ENCODE results near the gene SLAIN1. TPM values are rescaled to one million over a fixed set of nuclear protein-coding genes. Genes with fewer than 3 reads are reported as not detected.

Gene SLAIN1
- total RNA-seq, 1 donor from 2014 or later = 6.0 TPM

- DNase-seq = no peak
- ATAC-seq (ENCODE audit: poor library complexity) = no peak
- intact Hi-C loops (cut with DNase I) = no loop called here
Observed at GRCh38 chr13:77740931-77741596, 43.6 kb downstream of the SLAIN1 start.

DNA sequence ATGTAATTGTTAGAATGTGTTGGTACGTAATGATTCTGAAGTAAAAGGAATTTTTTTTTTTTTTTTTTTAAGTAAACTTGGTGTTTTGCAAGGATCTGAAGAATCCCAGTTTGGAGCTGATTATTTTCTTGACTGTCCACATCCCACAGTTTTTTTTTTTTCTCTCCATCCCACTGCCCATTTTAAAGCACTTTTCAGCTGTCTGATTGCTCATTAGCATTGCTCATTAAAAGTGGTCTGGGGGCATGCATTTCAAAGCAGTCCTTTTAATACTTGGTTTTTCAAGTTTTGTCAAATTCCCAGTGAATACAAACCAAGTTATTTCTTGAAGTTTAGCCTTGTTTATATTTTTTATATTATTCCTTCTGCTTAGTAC lies 44.1 kb downstream of the SLAIN1 start:
- intact Hi-C loops (cut with DNase I) = no loop called here
- DNase-seq = no peak
- ATAC-seq (ENCODE audit: poor library complexity) = no peak

DNA sequence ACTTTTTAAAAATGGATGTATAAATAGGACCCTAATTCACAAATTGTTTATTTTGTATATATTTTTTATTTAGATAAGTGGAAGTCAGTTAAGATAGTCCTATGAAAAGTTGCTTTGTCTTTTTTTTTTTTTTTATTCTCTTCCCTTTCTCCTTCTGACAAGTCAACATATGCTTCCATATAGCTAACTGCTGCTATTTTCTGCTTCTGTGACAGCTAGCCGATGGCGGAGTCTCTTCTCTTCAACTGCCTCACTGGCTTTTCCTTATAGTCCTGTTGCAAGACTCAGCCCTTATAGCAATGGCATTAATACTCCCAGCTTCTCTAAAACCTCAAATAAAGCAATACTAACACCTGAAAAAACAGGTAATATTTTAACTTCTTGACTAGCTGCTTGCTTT lies 45.3 kb downstream of the SLAIN1 start:
- DNase-seq (no peak), ATAC-seq (ENCODE audit: poor library complexity) (no peak)
- intact Hi-C loops (cut with DNase I) = no loop called here

- ATAC-seq (ENCODE audit: poor library complexity) (no peak), DNase-seq (no peak)
- intact Hi-C loops (cut with DNase I) = no loop called here
Observed at GRCh38 chr13:77745784-77746183, 48.3 kb downstream of the SLAIN1 start.

DNA sequence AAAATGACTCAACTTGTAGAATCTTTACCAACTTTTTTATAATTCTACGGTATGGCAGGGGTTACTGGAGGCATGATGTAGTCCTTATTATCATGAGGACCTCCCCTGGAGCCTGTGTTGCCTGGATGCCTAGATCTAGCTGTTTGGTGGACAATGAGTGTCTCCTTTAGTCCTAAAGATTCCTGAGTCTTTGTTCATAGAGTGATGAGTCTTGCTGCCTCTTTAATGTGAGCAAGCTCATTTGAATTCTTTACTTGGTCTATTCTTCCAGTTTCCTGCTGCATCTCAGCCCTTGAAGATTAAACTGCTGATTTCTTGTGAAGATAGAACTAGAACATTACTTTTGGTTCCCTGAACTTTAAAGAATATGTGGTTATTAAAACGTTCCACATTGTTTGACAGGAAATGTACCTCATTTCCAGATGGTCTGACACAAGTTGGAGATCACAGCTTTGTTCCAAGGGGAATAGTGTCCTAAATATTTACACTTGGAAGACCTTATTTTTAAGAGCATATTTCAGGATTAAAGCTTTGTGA lies 51.9 kb downstream of the SLAIN1 start:
- ATAC-seq (ENCODE audit: poor library complexity) = no peak
- DNase-seq = no peak
- intact Hi-C loops (cut with DNase I) = no loop called here

GRCh38 chr13:77751513-77752456 lies 54.3 kb downstream of the SLAIN1 start:
- ATAC-seq (ENCODE audit: poor library complexity) = peak; percentile 84
- intact Hi-C loops (cut with DNase I) = loop anchor here (5.0 kb wide), 2 partner anchors 159 to 259 kb away; no protein-coding TSS in a partner anchor

GRCh38 chr13:77752512-77753069 lies 55.1 kb downstream of the SLAIN1 start:
- no peak for ATAC-seq (ENCODE audit: poor library complexity)
- no peak for DNase-seq
- intact Hi-C loops (cut with DNase I) = loop anchor here (5.0 kb wide), 2 partner anchors 160 to 260 kb away; no protein-coding TSS in a partner anchor

More at GRCh38 chr13:77751513-77752456, 54.3 kb downstream of the SLAIN1 start:
- DNase-seq = no peak

- ATAC-seq (ENCODE audit: poor library complexity) = no peak
- DNase-seq = no peak
- intact Hi-C loops (cut with DNase I) = no loop called here
Observed at GRCh38 chr13:77760893-77761292, 63.4 kb downstream of the SLAIN1 start.

DNA sequence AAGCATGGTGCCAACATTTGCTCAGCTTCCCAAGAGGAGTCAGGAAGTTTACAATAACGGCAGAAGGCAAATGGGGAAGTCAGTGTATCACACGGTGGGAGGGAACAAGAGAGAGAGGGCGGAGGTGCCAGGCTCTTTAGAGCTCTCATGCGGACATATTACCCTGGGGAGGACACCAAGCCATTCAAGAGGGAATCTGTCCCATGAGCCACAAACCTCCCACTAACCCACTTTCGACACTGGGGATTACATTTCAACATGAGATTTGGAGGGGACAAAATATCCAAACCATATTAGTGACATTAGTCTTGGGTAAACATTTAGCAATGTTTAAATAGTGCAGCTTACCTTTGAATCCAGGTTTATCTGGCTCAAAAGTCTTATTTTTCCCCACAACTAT lies 69.9 kb downstream of the SLAIN1 start:
- ATAC-seq (ENCODE audit: poor library complexity) = peak; percentile 39
- intact Hi-C loops (cut with DNase I) = no loop called here
- no peak for DNase-seq

- DNase-seq (no peak), ATAC-seq (ENCODE audit: poor library complexity) (no peak)
- intact Hi-C loops (cut with DNase I) = no loop called here
Observed at GRCh38 chr13:77774181-77774580, 76.7 kb downstream of the SLAIN1 start.

GRCh38 chr13:77776704-77777103 lies 79.2 kb downstream of the SLAIN1 start:
- DNase-seq (no peak), ATAC-seq (ENCODE audit: poor library complexity) (no peak)
- intact Hi-C loops (cut with DNase I) = no loop called here

DNA sequence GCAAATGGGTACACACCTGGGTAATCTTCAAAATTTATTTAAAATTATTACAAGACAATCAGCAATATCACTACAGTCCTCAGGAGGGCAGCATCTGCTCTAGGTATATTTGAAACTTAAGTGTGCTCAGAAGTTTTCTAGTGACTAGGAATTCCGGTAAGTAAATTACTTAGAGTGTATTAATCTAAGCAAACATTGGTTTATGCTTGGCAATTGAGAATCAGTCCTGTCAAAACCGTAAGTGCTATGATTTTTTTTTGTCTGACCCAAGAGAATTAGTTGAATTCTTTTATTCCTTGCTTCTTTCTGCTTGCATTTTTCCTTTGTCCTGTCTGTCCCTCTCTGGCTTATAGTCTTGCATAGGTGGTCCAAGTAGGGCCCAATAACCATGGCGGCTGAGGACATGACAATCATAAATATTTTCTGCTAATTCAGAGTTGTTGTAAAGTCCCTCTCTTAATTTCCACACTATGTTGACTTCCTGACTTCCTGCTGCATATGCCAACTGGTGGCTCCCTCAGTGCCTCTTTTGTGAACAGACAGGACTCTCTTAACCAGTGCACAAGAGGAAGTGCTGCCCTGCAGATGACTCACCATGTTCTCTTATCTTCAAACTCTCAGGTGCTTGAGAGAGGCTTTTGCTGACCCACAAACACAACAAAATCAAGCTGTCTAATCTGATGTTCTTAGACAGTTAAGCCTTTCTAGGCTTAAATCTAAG lies 82.2 kb downstream of the SLAIN1 start:
- DNase-seq (no peak), ATAC-seq (ENCODE audit: poor library complexity) (peak; percentile 81)
- intact Hi-C loops (cut with DNase I) = loop anchor here (2.0 kb wide), 1 partner anchor 343 kb away; no protein-coding TSS in a partner anchor

DNA sequence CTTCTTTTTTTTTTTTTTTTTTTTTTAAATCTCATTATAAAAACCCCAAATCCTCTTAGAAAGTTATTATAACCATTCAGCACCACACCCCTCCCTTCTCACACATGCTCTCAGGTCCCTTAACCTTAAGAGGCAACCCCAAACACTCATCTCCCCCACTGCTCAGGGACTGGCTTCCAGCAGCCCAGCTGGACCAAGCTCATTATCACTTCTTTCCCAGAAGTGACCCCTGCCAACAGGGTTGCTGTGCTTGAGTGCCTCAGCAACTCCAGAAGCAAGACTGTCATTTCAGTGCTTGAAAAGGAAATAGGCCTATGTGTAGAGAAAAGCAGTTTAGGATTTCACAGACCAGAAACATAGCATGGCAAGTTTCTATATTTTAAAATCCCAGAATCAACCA lies 84.3 kb downstream of the SLAIN1 start:
- intact Hi-C loops (cut with DNase I) = no loop called here
- ATAC-seq (ENCODE audit: poor library complexity) (peak; percentile 60), DNase-seq (no peak)

GRCh38 chr13:77784515-77784914 lies 87.0 kb downstream of the SLAIN1 start:
- DNase-seq = no peak
- intact Hi-C loops (cut with DNase I) = no loop called here
- ATAC-seq (ENCODE audit: poor library complexity) = no peak

- no peak for ATAC-seq (ENCODE audit: poor library complexity)
- no peak for DNase-seq
- intact Hi-C loops (cut with DNase I) = no loop called here
Observed at GRCh38 chr13:77786695-77787287, 89.3 kb downstream of the SLAIN1 start.

DNA sequence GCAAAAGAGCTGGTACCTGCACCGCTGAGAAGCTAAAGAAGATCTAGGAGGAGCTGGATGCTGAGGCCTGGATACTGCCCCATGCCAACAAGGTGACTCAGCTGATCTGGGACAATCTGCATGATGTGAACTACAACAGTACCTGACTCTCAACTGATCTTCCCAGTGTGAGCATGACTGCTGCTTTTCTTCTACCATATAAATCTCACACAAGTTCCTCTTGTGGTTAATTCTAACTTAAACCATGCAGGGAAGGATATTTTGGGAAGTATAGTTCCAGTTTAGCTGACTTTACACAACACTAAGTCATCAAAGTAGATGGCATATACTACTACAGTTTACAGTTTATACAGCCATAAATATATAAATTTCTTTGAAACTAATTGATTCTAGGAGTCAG lies 91.9 kb downstream of the SLAIN1 start:
- intact Hi-C loops (cut with DNase I) = no loop called here
- no peak for ATAC-seq (ENCODE audit: poor library complexity)
- no peak for DNase-seq

DNA sequence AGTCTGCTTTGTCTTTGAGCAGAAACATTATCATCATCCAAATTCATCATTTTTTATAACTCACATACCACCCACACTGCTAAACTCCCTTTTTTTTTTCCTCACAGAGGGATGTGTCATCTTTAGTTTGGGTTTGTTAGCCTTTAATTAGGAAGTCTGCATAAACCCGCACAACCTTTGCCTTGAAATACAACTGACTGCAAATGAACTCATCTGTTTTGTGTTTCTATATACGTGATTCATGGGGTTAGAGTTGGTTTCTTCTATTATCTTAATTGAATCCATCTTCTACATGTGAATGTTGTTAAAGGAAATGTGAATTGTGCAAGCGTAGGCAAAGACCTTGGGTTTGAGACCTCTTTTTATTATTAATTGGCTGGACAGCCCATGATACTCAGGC lies 102.7 kb downstream of the SLAIN1 start:
- ATAC-seq (ENCODE audit: poor library complexity) (no peak), DNase-seq (no peak)
- intact Hi-C loops (cut with DNase I) = no loop called here

DNA sequence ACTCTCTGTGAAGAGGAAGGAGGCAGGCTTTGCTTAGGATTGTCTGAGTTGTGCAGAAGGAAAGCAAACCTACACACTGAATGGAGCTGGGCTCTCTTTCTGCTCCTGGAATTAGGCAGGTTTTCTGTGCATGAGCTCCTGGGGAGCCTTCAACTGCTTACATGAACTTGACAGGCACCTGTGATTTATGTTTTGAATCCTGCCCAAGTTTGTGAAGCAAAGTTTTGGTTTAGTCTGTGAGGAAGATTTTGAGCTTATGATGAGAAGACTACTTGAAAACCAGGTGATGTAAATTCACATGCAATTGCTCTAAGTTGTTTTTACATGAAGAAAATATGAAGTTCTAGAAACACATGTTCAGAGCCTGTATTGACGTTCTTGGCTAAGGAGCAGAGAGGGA lies 109.0 kb downstream of the SLAIN1 start:
- no peak for ATAC-seq (ENCODE audit: poor library complexity)
- intact Hi-C loops (cut with DNase I) = no loop called here
- DNase-seq = no peak

Data from Right ventricle myocardium superior (tissue), 1 donor.